H1 (cell line): Measurements from ENCODE around the gene DYSF. TPM values are rescaled to one million over a fixed set of nuclear protein-coding genes. Genes with fewer than 3 reads are reported as not detected.

Source experiments
- CTCF ChIA-PET: fragments of 300-600 bp; sonication (Branson Sonifier 250); formaldehyde crosslinking; loops from one replicate; lab custom pipeline; 2021; ENCODE audit not compliant: partially characterized antibody; lab: Charles Lee
- POLR2A ChIA-PET: fragments of 300-600 bp; sonication (Branson Sonifier 250); formaldehyde crosslinking; loops from one replicate; lab custom pipeline; 2021; ENCODE audit warnings: inconsistent platforms; ENCODE audit not compliant: partially characterized antibody; lab: Charles Lee
- DNase-seq, 2 experiments: peaks; one replicate each; pipeline versions ENCODE4 v3.0.0 to v3.0.0-alpha.2; 2010 to 2022; ENCODE audit warnings: low spot score in 2 of 2, low read depth in 1 of 2, mixed read lengths in 1 of 2
- FAIRE-seq: peaks from 2 replicates; lab custom pipeline; 2011; peaks lifted over from hg19 to GRCh38; lab: Jason Lieb, UNC
- H2AFZ ChIP-seq: 2 replicates; pipeline ENCODE4 v1.8.1; 2012; ENCODE audit warnings: low read length, inconsistent platforms
- H2AK5ac ChIP-seq: 2 replicates; pipeline ENCODE4 v1.6.1; 2013; ENCODE audit warnings: low read depth, low read length
- H2BK120ac ChIP-seq: replicated peaks from 2 replicates; pipeline ENCODE3; 2013; ENCODE audit warnings: low read depth, low read length, inconsistent platforms
- H2BK12ac ChIP-seq: 2 replicates; pipeline ENCODE4 v1.6.1; 2013; ENCODE audit warnings: low read depth, low read length
- H2BK15ac ChIP-seq: 2 replicates; pipeline ENCODE4 v1.6.1; 2013; ENCODE audit warnings: low read length
- H2BK20ac ChIP-seq: 2 replicates; pipeline ENCODE4 v1.6.1; 2013; ENCODE audit warnings: low read length
- H2BK5ac ChIP-seq: 2 replicates; pipeline ENCODE4 v1.6.1; 2013; ENCODE audit warnings: low read depth, low read length
- H3K14ac ChIP-seq: 2 replicates; pipeline ENCODE4 v1.6.1; 2013; ENCODE audit warnings: inconsistent platforms; ENCODE audit not compliant: insufficient read length
- H3K18ac ChIP-seq: 2 replicates; pipeline ENCODE4 v1.6.1; 2013; ENCODE audit warnings: low read length; ENCODE audit errors: extremely low read depth
- H3K23ac ChIP-seq: 2 replicates; pipeline ENCODE4 v1.6.1; 2013; ENCODE audit warnings: inconsistent platforms; ENCODE audit not compliant: insufficient read length
- H3K23me2 ChIP-seq: 2 replicates; pipeline ENCODE4 v1.6.1; 2013; ENCODE audit warnings: low read depth, low read length
- H3K27ac ChIP-seq: 2 replicates; pipeline ENCODE4 v1.6.1; 2011; ENCODE audit warnings: low read depth, low read length, inconsistent platforms
- H3K27me3 ChIP-seq, 4 experiments: replicated peaks in 1 of 4; 1 replicate in 1 of 4; 2 replicates in 3 of 4; pipeline versions ENCODE4 v1.6.1 to v1.8.1; 2011 to 2013; ENCODE audit warnings: low read length in 3 of 4, mild to moderate bottlenecking in 3 of 4, inconsistent platforms in 2 of 4, mixed read lengths in 2 of 4, moderate library complexity in 1 of 4; ENCODE audit not compliant: control insufficient read depth in 3 of 4, insufficient read depth in 3 of 4; ENCODE audit errors: extremely low read depth in 1 of 4
- H3K36me3 ChIP-seq, 4 experiments: 2 replicates each; pipeline versions ENCODE4 v1.6.1 to v1.8.1; 2011 to 2013; ENCODE audit warnings: mild to moderate bottlenecking in 4 of 4, low read length in 3 of 4, moderate library complexity in 2 of 4, control low read depth in 1 of 4, inconsistent platforms in 1 of 4; ENCODE audit not compliant: insufficient read depth in 4 of 4, control insufficient read depth in 2 of 4
- H3K4ac ChIP-seq: replicated peaks from 2 replicates; pipeline ENCODE3; 2013; ENCODE audit warnings: low read length, low read depth, mixed read lengths, inconsistent platforms; ENCODE audit not compliant: insufficient read length
- H3K4me1 ChIP-seq, 4 experiments: replicated peaks in 1 of 4; 1 replicate in 1 of 4; 2 replicates in 3 of 4; pipeline versions ENCODE4 v1.6.1 to v1.8.1; 2011 to 2013; ENCODE audit warnings: low read length in 3 of 4, inconsistent platforms in 2 of 4, mixed read lengths in 1 of 4; ENCODE audit not compliant: insufficient read depth in 4 of 4, control insufficient read depth in 3 of 4
- H3K4me2 ChIP-seq, 2 experiments: 2 replicates each; pipeline versions ENCODE4 v1.6.1 to v1.8.1; 2011 to 2013; ENCODE audit warnings: low read depth in 2 of 2, low read length in 2 of 2, control low read depth in 1 of 2, inconsistent platforms in 1 of 2, mild to moderate bottlenecking in 1 of 2; ENCODE audit not compliant: insufficient read depth in 1 of 2
- H3K4me3 ChIP-seq, 4 experiments: fragments of 200-600, 300-600 bp in 1 of 4; sonication (generic), shearing (Covaris generic), sonication (Bioruptor Twin) in 1 of 4; 2 replicates each; pipeline versions ENCODE4 v1.5.1 to v1.8.1; 2011 to 2016; ENCODE audit warnings: low read length in 4 of 4, low read depth in 3 of 4, control low read depth in 2 of 4, inconsistent platforms in 2 of 4, mild to moderate bottlenecking in 2 of 4, mixed read lengths in 1 of 4, moderate library complexity in 1 of 4; ENCODE audit not compliant: insufficient read depth in 2 of 4; ENCODE audit errors: extremely low read depth in 1 of 4
- H3K56ac ChIP-seq: replicated peaks from 2 replicates; pipeline ENCODE3; 2013; ENCODE audit warnings: low read depth, mild to moderate bottlenecking, mixed read lengths, low read length, inconsistent platforms; ENCODE audit not compliant: insufficient read length
- H3K79me1 ChIP-seq: 2 replicates; pipeline ENCODE4 v1.6.1; 2013; ENCODE audit warnings: low read depth, low read length, control low read depth
- H3K79me2 ChIP-seq, 2 experiments: 2 replicates each; pipeline versions ENCODE4 v1.6.1 to v1.8.1; 2012 to 2013; ENCODE audit warnings: low read length in 2 of 2, mild to moderate bottlenecking in 2 of 2, inconsistent platforms in 1 of 2; ENCODE audit not compliant: insufficient read depth in 2 of 2, control insufficient read depth in 1 of 2
- H3K9ac ChIP-seq, 4 experiments: replicated peaks in 1 of 4; 1 replicate in 1 of 4; 2 replicates in 3 of 4; pipeline versions ENCODE4 v1.6.1 to v1.8.1; 2011 to 2013; ENCODE audit warnings: low read depth in 3 of 4, low read length in 3 of 4, control low read depth in 2 of 4, mild to moderate bottlenecking in 2 of 4, moderate library complexity in 2 of 4, inconsistent platforms in 1 of 4; ENCODE audit errors: extremely low read depth in 1 of 4
- H3K9me3 ChIP-seq, 2 experiments: 2 replicates each; pipeline versions ENCODE4 v1.6.1 to v1.8.1; 2012 to 2013; ENCODE audit warnings: mild to moderate bottlenecking in 2 of 2, moderate library complexity in 2 of 2, control low read depth in 1 of 2, inconsistent platforms in 1 of 2, low read depth in 1 of 2, low read length in 1 of 2, mixed read lengths in 1 of 2; ENCODE audit not compliant: insufficient read depth in 2 of 2
- H4K20me1 ChIP-seq, 2 experiments: replicated peaks in 1 of 2; 2 replicates each; pipeline versions ENCODE3 to v1.8.1; 2011 to 2013; ENCODE audit warnings: inconsistent platforms in 2 of 2, low read length in 2 of 2, mild to moderate bottlenecking in 1 of 2; ENCODE audit not compliant: insufficient read depth in 2 of 2, control insufficient read depth in 1 of 2
- H4K5ac ChIP-seq: 2 replicates; pipeline ENCODE4 v1.6.1; 2013; ENCODE audit warnings: low read length, low read depth, mixed read lengths, inconsistent platforms; ENCODE audit not compliant: insufficient read length
- H4K8ac ChIP-seq: 2 replicates; pipeline ENCODE4 v1.8.0; 2013; ENCODE audit warnings: mild to moderate bottlenecking, moderate library complexity, low read length, inconsistent platforms; ENCODE audit not compliant: insufficient read depth; ENCODE audit errors: extremely low read depth
- H4K91ac ChIP-seq: replicated peaks from 2 replicates; pipeline ENCODE3; 2013; ENCODE audit warnings: low read length, mixed read lengths, inconsistent platforms; ENCODE audit not compliant: insufficient read length
- ATF3 ChIP-seq: IDR thresholded peaks from 2 replicates; pipeline ENCODE4 v1.6.1; 2011; ENCODE audit warnings: low read depth, mild to moderate bottlenecking, low read length; ENCODE audit not compliant: insufficient read depth
- BCL11A ChIP-seq, 2 experiments: IDR thresholded peaks; one replicate each; pipeline ENCODE4 v1.6.1; 2011; ENCODE audit warnings: low read depth in 2 of 2, low read length in 2 of 2, mild to moderate bottlenecking in 2 of 2
- CBX8 ChIP-seq: fragments of 300-800, 300-1000 bp; sonication (generic); IDR thresholded peaks from 2 replicates; pipeline ENCODE4 v1.7.1; 2016; ENCODE audit warnings: low read depth, low read length, borderline replicate concordance
- CTBP2 ChIP-seq: IDR thresholded peaks from 2 replicates; pipeline ENCODE4 v1.7.0; 2011; ENCODE audit warnings: borderline replicate concordance, mild to moderate bottlenecking, moderate library complexity, mixed read lengths, low read length; ENCODE audit not compliant: insufficient read depth, insufficient read length
- EGR1 ChIP-seq: IDR thresholded peaks from 2 replicates; pipeline ENCODE4 v1.6.1; 2011; ENCODE audit warnings: low read depth, low read length, borderline replicate concordance
- EZH2 ChIP-seq: fragments of 200-600 bp; sonication (generic); IDR thresholded peaks from 2 replicates; pipeline ENCODE4 v1.7.1; 2012; ENCODE audit warnings: low read depth, mild to moderate bottlenecking, moderate library complexity, low read length, inconsistent platforms; ENCODE audit not compliant: severe bottlenecking
- SAP30 ChIP-seq: fragments of 300-600 bp; sonication (generic); IDR thresholded peaks from 2 replicates; pipeline ENCODE4 v1.7.1; 2012; ENCODE audit warnings: low read length, moderate library complexity, mild to moderate bottlenecking, inconsistent platforms; ENCODE audit not compliant: insufficient read depth, insufficient replicate concordance
- SUZ12 ChIP-seq: fragments of 200-600 bp; sonication (generic); IDR thresholded peaks from 2 replicates; pipeline ENCODE4 v1.6.1; 2012; ENCODE audit warnings: mild to moderate bottlenecking, inconsistent platforms, low read length, moderate library complexity, mixed read lengths
- TAF1 ChIP-seq: IDR thresholded peaks from 2 replicates; pipeline ENCODE4 v1.6.1; 2011; ENCODE audit warnings: mild to moderate bottlenecking, low read depth, low read length
- ZNF274 ChIP-seq: IDR thresholded peaks from 2 replicates; pipeline ENCODE4 v1.7.0; 2012; ENCODE audit warnings: low read length, borderline replicate concordance; ENCODE audit errors: extremely low read depth
- WGBS, 2 experiments: shearing (Covaris generic) in 1 of 2; methylation state at CpG; one replicate each; pipeline versions ENCODE4 v1.1.6 to v1.1.7; 2013 to 2015; ENCODE audit warnings: low lambda C conversion rate in 2 of 2, mixed read lengths in 2 of 2, inconsistent platforms in 1 of 2, low coverage in 1 of 2, missing lambda C conversion rate in 1 of 2; ENCODE audit not compliant: insufficient replicate concordance in 2 of 2, insufficient coverage in 1 of 2, insufficient read length in 1 of 2; ENCODE audit errors: extremely low coverage in 1 of 2, missing lambda C conversion rate in 1 of 2; 5-methylcytosine and 5-hydroxymethylcytosine counted together
- polyA plus RNA-seq, 7 experiments: library from polyadenylated mRNA; depleted of rRNA in 3 of 7; stranded (reverse) in 5 of 7; unstranded in 2 of 7; fragments of >200 nt in 5 of 7; fragments of 200-250 nt in 2 of 7; gene quantifications; 1 replicate in 5 of 7; 2 replicates in 1 of 7; 4 replicates in 1 of 7; pipeline versions ENCODE4 v1.2.1 to v1.2.3, GENCODE V29; 2011 to 2013; ENCODE audit warnings: missing spikeins in 2 of 7, mixed read lengths in 2 of 7
- total RNA-seq: library from RNA; stranded (reverse); fragmentation: NEBNext Ultra II Directional; extraction: Animal tissue kit (Norgen Biotek cat#: 25700); gene quantifications from 2 replicates; pipeline ENCODE4 v1.2.1, GENCODE V29; 2021
- TF ChIP-seq, protein P1 (sequence below): IDR thresholded peaks from 2 replicates; pipeline ENCODE4 v1.6.1; 2012; ENCODE audit warnings: low read length, inconsistent platforms

DYSF gene
- total and polyA plus RNA-seq, 2 of the 8 experiments (the other 6 are each of a cell fraction or from before 2014, with no cell fraction given), result 5.8 to 7.1 TPM

DNA sequence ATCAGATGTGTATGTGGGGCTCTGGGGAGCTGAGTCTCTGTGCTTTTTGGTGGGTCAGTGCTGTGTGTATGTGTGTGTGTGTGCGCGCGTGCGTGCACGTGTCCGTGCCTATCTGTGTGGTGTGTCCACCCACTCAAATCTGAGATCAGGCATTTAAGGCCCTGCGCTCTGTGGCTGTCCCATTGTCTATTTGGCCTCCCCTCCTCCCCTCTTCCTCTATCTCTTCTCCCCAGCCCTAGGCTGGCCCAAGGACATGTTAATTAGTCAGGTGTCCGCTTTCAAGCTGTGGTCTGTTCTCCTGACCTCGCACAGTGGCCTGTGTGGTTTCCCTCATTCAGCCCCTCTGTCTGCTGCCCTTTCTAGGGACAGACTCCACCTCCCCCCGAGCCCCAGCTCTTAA, 136.4 kb downstream of the DYSF start:
- Histone ChIP-seq H2BK15ac (0 out of 2 replicates have a peak overlapping the region, but pooled peaks have one; percentile 12), H2BK12ac (no peak overlapping the region; the same call in 1 of the 2 replicates), H2AK5ac (no peak overlapping the region), H3K4me1 (peaks cover 0 to 7% (median 2%) of the 10 kb centered on the region in 4 experiments; a peak in 3 of 7 replicates), H3K23ac (no peak overlapping the region), H2BK120ac (no peak overlapping the region), H4K8ac (no peak overlapping the region; the same call in 1 of the 2 replicates), H3K4me2 (peak overlapping the region in 1 of 2 experiments; percentile 33; a peak in 1 of 4 replicates), H4K20me1 (no peaks in the 10 kb centered on the region), H3K9me3 (no peaks in the 10 kb centered on the region), H3K36me3 (no peaks in the 10 kb centered on the region), H2AFZ (no peak overlapping the region), H4K91ac (peak overlapping the region; percentile 62), H2BK5ac (peak overlapping the region; percentile 66; the same call in 1 of the 2 replicates), H3K79me2 (no peaks in the 10 kb centered on the region), H3K56ac (no peak overlapping the region), H3K27ac (no peak overlapping the region), H3K9ac (no peak overlapping the region), H2BK20ac (no peak overlapping the region), H3K14ac (no peak overlapping the region), H3K79me1 (no peaks in the 10 kb centered on the region), H3K18ac (no peak overlapping the region), H3K4me3 (no peak overlapping the region), H3K27me3 (no peaks in the 10 kb centered on the region), H3K23me2 (no peaks in the 10 kb centered on the region), H4K5ac (no peak overlapping the region), H3K4ac (no peak overlapping the region)
- 87% methylated on average over 10 of the region's 10 CpGs; no CpG with 5 or more reads in 1 of the 2 experiments for WGBS, 2 experiments
- DNase-seq (no peak), FAIRE-seq (no peak)
- ChIA-PET POLR2A (no interaction called here), CTCF (interaction anchor here (0.5 to 1.8 kb wide), 4 partner anchors 11 to 334 kb away, joined by 3 to 5 read pairs (median 4); no protein-coding TSS in a partner anchor)
- TF ChIP-seq EZH2 (no peak), ZNF274 (no peak), SAP30 (no peak), BCL11A (IDR thresholded peaks at IDR 0.05; ENCODE audit: low read depth in 2 of 2, low read length in 2 of 2) (no peak), SUZ12 (no peak), CBX8 (no peak), EGR1 (no peak), TAF1 (no peak), CTBP2 (no peak), ATF3 (no peak)
- TF ChIP-seq, protein P1, sequence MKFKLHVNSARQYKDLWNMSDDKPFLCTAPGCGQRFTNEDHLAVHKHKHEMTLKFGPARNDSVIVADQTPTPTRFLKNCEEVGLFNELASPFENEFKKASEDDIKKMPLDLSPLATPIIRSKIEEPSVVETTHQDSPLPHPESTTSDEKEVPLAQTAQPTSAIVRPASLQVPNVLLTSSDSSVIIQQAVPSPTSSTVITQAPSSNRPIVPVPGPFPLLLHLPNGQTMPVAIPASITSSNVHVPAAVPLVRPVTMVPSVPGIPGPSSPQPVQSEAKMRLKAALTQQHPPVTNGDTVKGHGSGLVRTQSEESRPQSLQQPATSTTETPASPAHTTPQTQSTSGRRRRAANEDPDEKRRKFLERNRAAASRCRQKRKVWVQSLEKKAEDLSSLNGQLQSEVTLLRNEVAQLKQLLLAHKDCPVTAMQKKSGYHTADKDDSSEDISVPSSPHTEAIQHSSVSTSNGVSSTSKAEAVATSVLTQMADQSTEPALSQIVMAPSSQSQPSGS, result no peak
